GM23248 (cell line): ENCODE results near the gene ZNF831.

ENCODE experiments used
- EZH2 ChIP-seq: fragments of 200-600 bp; sonication (generic); IDR thresholded peaks from 2 replicates; pipeline ENCODE4 v1.6.1; 2018; ENCODE audit warnings: antibody characterized with exemption, mild to moderate bottlenecking; ENCODE audit not compliant: insufficient read depth, poor library complexity, severe bottlenecking
- EZH2phosphoT487 ChIP-seq: fragments of 200-600 bp; sonication (generic); IDR thresholded peaks from 2 replicates; pipeline ENCODE4 v1.6.1; 2018; ENCODE audit warnings: antibody characterized with exemption, moderate library complexity, mild to moderate bottlenecking, low read depth; ENCODE audit not compliant: insufficient read depth

GRCh38 chr20:59157961-59158541 lies 5.6 kb upstream of the ZNF831 start:
- no peak for TF ChIP-seq EZH2phosphoT487
- TF ChIP-seq EZH2 = no peak
